ENCODE data around the gene ITLN1.

GRCh38 chr1:160911441-160911840 is 26.5 kb upstream of the ITLN1 start:
- TF ChIP-seq CTCF (IDR thresholded peaks at IDR 0.05) (no peak), POLR2A (IDR thresholded peaks at IDR 0.05) (no peak)

All from ovary (tissue), 3 donors.